SU-DHL-6 (cell line): ENCODE data around the gene PIRT.

Experiments used
- H2AFZ ChIP-seq: fragments of 200-600 bp; sonication (generic); 2 replicates; pipeline ENCODE4 v1.6.1; 2014; ENCODE audit warnings: low read depth, mild to moderate bottlenecking, moderate library complexity, mixed read lengths, antibody characterized with exemption, low read length; ENCODE audit not compliant: severe bottlenecking
- H3F3A ChIP-seq: fragments of 200-600 bp; shearing (Covaris generic); 2 replicates; pipeline ENCODE4 v1.6.0; 2016; ENCODE audit warnings: antibody characterized with exemption, mild to moderate bottlenecking; ENCODE audit not compliant: insufficient read depth
- H3K27ac ChIP-seq: fragments of 200-600 bp; sonication (generic); 2 replicates; pipeline ENCODE4 v1.5.1; 2016; ENCODE audit warnings: low read depth, mild to moderate bottlenecking, low read length, moderate library complexity, mixed read lengths
- H3K27me3 ChIP-seq: fragments of 200-600 bp; sonication (generic), shearing (Covaris generic); 2 replicates; pipeline ENCODE4 v1.6.0; 2014; ENCODE audit warnings: mild to moderate bottlenecking, low read length
- H3K36me3 ChIP-seq: fragments of 200-600 bp; sonication (generic); 2 replicates; pipeline ENCODE4 v1.6.1; 2014; ENCODE audit warnings: mild to moderate bottlenecking, low read length, mixed read lengths
- H3K4me2 ChIP-seq: fragments of 300-600, 200-600 bp; shearing (Covaris generic), sonication (generic); 2 replicates; pipeline ENCODE4 v1.6.0; 2014; ENCODE audit warnings: low read length, low read depth, mild to moderate bottlenecking; ENCODE audit not compliant: poor library complexity, severe bottlenecking
- H3K4me3 ChIP-seq: fragments of 200-600 bp; sonication (generic); 2 replicates; pipeline ENCODE4 v1.5.1; 2014; ENCODE audit warnings: antibody characterized with exemption, low read length, mild to moderate bottlenecking, mixed read lengths; ENCODE audit not compliant: insufficient read depth, poor library complexity, severe bottlenecking
- H3K79me2 ChIP-seq: fragments of 200-600 bp; sonication (generic); 2 replicates; pipeline ENCODE4 v1.6.1; 2014; ENCODE audit warnings: mild to moderate bottlenecking, low read length, moderate library complexity; ENCODE audit not compliant: insufficient read depth
- H3K9ac ChIP-seq: fragments of 200-600 bp; sonication (generic); 2 replicates; pipeline ENCODE4 v1.7.0; 2014; ENCODE audit warnings: mild to moderate bottlenecking, low read length
- H3K9me2 ChIP-seq: fragments of 200-600 bp; sonication (generic); replicated peaks from 2 replicates; pipeline ENCODE4 v1.6.1; 2014; ENCODE audit warnings: low read length; ENCODE audit not compliant: insufficient read depth
- H3K9me3 ChIP-seq: fragments of 200-600 bp; sonication (generic); 2 replicates; pipeline ENCODE4 v1.6.1; 2014; ENCODE audit warnings: low read length, mixed read lengths; ENCODE audit not compliant: insufficient read depth
- H4K20me1 ChIP-seq: fragments of 200-600 bp; sonication (generic); 2 replicates; pipeline ENCODE4 v1.6.1; 2014; ENCODE audit warnings: low read depth, mild to moderate bottlenecking, antibody characterized with exemption, low read length, moderate library complexity, mixed read lengths
- EZH2phosphoT487 ChIP-seq: fragments of 200-600 bp; sonication (generic), shearing (Covaris generic); conservative IDR thresholded peaks from 2 replicates; pipeline ENCODE4 v1.6.1; 2018; ENCODE audit warnings: mild to moderate bottlenecking, antibody characterized with exemption, low read length, moderate library complexity, mixed read lengths
- TF ChIP-seq, protein P1 (sequence below): fragments of 200-600 bp; sonication (generic); IDR thresholded peaks from one replicate; pipeline ENCODE4 v1.5.1; 2017; ENCODE audit warnings: antibody characterized with exemption, mild to moderate bottlenecking, low read length, moderate library complexity; ENCODE audit not compliant: insufficient read depth, poor library complexity, severe bottlenecking

PIRT gene

DNA sequence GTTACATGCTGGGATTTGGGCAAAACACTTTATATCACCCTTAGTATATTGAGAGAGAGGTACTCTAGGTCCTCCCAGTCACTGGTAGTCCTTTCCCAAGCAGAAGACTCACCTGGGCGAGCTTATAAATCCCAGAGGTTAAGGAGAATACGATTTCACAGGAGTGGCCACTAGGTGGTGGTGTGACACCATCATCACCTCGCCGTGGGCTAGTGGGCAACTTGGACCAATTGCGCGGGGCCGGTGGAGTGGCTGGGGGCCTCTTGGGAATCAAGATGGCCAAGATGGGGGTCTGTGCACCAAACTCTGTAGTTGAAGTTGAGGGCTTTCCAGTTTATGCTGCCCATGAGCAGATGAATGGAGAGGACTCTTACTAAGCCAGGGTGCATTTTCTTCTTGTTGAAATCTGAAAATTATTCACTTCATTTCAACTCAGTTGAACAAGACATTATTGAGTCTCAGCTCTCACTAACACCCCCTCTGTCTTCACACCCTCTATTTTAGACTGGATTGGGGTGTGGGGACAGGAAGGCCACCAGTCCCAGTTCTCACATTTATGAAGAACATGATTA lies 38.2 kb upstream of the PIRT start:
- Histone ChIP-seq H3K36me3 (no peaks in the 10 kb centered on the region), H3K4me2 (no peak overlapping the region)
- no peak for TF ChIP-seq EZH2phosphoT487
- TF ChIP-seq, protein P1, sequence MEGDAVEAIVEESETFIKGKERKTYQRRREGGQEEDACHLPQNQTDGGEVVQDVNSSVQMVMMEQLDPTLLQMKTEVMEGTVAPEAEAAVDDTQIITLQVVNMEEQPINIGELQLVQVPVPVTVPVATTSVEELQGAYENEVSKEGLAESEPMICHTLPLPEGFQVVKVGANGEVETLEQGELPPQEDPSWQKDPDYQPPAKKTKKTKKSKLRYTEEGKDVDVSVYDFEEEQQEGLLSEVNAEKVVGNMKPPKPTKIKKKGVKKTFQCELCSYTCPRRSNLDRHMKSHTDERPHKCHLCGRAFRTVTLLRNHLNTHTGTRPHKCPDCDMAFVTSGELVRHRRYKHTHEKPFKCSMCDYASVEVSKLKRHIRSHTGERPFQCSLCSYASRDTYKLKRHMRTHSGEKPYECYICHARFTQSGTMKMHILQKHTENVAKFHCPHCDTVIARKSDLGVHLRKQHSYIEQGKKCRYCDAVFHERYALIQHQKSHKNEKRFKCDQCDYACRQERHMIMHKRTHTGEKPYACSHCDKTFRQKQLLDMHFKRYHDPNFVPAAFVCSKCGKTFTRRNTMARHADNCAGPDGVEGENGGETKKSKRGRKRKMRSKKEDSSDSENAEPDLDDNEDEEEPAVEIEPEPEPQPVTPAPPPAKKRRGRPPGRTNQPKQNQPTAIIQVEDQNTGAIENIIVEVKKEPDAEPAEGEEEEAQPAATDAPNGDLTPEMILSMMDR: peak; percentile 21

DNA sequence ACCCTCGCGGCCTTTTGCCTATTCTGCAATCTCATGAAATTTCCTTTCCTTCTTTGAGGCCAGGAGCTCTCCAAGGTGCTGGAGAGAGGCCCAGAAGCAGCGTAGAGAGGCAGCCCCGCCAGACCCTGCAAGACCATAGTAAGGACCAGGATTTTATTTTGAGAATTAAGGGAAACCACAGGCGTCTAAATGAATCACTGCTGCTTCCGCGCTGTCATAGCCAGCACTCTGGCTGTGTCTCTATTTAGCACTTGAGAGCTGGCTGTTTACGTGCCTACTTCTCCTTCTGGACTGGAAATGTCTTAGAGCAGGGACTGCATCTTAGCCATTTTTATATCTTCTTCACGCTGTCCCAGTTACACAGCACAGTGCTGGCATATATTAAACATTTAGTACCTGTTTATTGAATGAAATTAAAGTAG lies 37.6 kb upstream of the PIRT start:
- Histone ChIP-seq H3K4me2 (no peak overlapping the region), H3K9me2 (no peaks in the 10 kb centered on the region), H3K4me3 (no peak overlapping the region), H2AFZ (no peak overlapping the region), H3K27ac (no peak overlapping the region), H3K27me3 (no peaks in the 10 kb centered on the region), H3K36me3 (no peaks in the 10 kb centered on the region), H3K9me3 (no peaks in the 10 kb centered on the region), H3K79me2 (no peaks in the 10 kb centered on the region), H3F3A (no peaks in the 10 kb centered on the region), H3K9ac (no peak overlapping the region), H4K20me1 (no peaks in the 10 kb centered on the region)
- TF ChIP-seq, protein P1: no peak
- TF ChIP-seq EZH2phosphoT487: no peak

More for the DNA sequence above, 38.2 kb upstream of the PIRT start:
- Histone ChIP-seq H3K79me2 (no peaks in the 10 kb centered on the region), H3K9ac (no peak overlapping the region), H3K4me3 (no peak overlapping the region), H2AFZ (no peak overlapping the region), H3K9me2 (no peaks in the 10 kb centered on the region), H4K20me1 (no peaks in the 10 kb centered on the region), H3F3A (no peaks in the 10 kb centered on the region), H3K27ac (no peak overlapping the region), H3K27me3 (no peaks in the 10 kb centered on the region), H3K9me3 (no peaks in the 10 kb centered on the region)

- H3K36me3 ChIP-seq: no peaks in the 10 kb centered on the region
- H2AFZ ChIP-seq: no peak overlapping the region
- H3F3A ChIP-seq: no peaks in the 10 kb centered on the region
- no peak overlapping the region for H3K9ac ChIP-seq
- no peaks in the 10 kb centered on the region for H3K9me2 ChIP-seq
- TF ChIP-seq, protein P1: no peak
- no peak for TF ChIP-seq EZH2phosphoT487
- H4K20me1 ChIP-seq: no peaks in the 10 kb centered on the region
- no peaks in the 10 kb centered on the region for H3K9me3 ChIP-seq
- no peaks in the 10 kb centered on the region for H3K79me2 ChIP-seq
- H3K4me3 ChIP-seq: no peak overlapping the region
- no peaks in the 10 kb centered on the region for H3K27me3 ChIP-seq
- H3K27ac ChIP-seq: no peak overlapping the region
- no peak overlapping the region for H3K4me2 ChIP-seq
Measured at GRCh38 chr17:10871914-10872313, 34.0 kb upstream of the PIRT start.
